ENCODE measurements around the gene PPP1CA. TPM values are rescaled to one million over a fixed set of nuclear protein-coding genes. Genes with fewer than 3 reads are reported as not detected.

PPP1CA gene
- total RNA-seq, 4 donors from 2014 or later: 50.6 to 97.8 (median 72.7) TPM

DNA sequence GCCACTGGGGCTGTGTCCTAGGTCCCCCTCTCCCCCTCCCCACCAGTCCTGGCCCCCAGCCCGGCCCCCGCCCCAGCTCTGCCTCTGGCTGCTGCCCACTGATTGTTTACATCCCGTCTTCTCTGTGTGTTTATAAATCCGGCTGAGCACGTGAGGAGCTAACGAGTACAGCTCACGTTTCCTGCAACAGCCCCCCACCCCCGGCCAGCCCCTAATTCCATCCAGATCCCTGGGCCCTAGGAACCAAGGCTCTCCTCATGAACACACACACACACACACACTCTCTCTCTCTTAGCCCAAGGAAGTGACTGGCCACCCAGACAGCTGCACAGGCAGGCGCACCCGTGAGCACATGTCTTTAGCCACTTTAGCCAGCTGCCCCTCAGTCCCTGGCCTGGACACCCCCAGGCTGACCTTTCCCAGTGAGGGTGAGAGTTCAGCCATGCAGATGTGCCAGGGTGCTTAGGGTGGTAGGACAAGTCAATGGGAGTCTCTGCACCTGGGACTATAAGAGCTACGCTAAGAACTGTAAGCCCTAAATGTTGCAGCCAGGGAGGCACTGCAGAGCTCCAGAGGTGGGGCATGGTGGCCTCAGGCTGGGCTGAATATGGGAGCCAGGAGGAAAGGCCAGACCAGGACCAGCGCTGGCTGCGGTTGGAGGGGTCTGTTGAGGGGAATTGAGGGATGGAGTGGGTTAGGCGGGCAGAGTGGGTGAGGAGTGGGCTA is 31.1 kb downstream of the PPP1CA start:
- DNase-seq (ENCODE audit: low spot score in 2 of 2): no peak
- H3K4me3 ChIP-seq: no peak overlapping the region

DNA sequence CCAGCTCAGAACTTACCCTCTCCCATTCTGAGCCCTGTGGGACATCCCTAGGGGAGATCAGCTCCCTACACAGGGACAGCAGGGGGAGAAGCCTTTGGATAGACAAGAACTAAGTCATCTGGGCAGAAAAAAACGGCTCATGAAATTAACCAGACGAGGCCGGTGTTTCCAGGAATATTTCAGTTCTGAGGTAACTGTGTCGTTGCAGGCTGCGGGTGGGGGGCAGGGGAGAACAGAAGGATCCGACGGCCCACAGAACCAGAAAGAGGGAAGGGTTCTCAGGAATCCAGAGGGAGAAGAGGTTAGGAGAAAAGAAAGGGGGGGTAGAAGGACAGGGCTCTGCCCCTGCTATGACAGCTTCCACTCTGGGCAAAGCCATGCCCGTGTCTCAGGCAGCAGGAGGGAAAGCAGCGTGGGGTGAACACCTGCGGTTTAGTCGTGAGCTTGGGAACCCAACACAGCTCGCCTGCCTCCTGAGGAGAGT is 31.8 kb downstream of the PPP1CA start:
- no peaks in the 10 kb centered on the region for H3K9me3 ChIP-seq
- WGBS, 2 donors: 55 to 58% methylated on average over 12 of the region's 12 CpGs
- peaks cover 0 to 9% (median 0%) of the 10 kb centered on the region in 3 donors for H3K36me3 ChIP-seq
- H3K4me1 ChIP-seq: peaks cover 0 to 81% (median 62%) of the 10 kb centered on the region in 4 donors
- H3K27me3 ChIP-seq: no peaks in the 10 kb centered on the region
- DNase-seq (ENCODE audit: low spot score in 2 of 2): no peak
- peak overlapping the region; percentile 16 to 99 (median 97) for H3K27ac ChIP-seq
- no peak overlapping the region for H3K4me3 ChIP-seq
- TF ChIP-seq EP300 (IDR thresholded peaks at IDR 0.05): no peak

More for the DNA sequence above, 31.1 kb downstream of the PPP1CA start:
- TF ChIP-seq, protein P1, sequence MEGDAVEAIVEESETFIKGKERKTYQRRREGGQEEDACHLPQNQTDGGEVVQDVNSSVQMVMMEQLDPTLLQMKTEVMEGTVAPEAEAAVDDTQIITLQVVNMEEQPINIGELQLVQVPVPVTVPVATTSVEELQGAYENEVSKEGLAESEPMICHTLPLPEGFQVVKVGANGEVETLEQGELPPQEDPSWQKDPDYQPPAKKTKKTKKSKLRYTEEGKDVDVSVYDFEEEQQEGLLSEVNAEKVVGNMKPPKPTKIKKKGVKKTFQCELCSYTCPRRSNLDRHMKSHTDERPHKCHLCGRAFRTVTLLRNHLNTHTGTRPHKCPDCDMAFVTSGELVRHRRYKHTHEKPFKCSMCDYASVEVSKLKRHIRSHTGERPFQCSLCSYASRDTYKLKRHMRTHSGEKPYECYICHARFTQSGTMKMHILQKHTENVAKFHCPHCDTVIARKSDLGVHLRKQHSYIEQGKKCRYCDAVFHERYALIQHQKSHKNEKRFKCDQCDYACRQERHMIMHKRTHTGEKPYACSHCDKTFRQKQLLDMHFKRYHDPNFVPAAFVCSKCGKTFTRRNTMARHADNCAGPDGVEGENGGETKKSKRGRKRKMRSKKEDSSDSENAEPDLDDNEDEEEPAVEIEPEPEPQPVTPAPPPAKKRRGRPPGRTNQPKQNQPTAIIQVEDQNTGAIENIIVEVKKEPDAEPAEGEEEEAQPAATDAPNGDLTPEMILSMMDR (IDR thresholded peaks at IDR 0.05): no peak
- no peak for TF ChIP-seq EP300 (IDR thresholded peaks at IDR 0.05)
- no peak for TF ChIP-seq POLR2A (IDR thresholded peaks at IDR 0.05)
- Histone ChIP-seq H3K27ac (peak overlapping the region; percentile 16 to 99 (median 97)), H3K9me3 (no peaks in the 10 kb centered on the region), H3K36me3 (peaks cover 0 to 2% (median 0%) of the 10 kb centered on the region in 3 donors), H3K27me3 (no peaks in the 10 kb centered on the region), H3K4me1 (peaks cover 0 to 82% (median 64%) of the 10 kb centered on the region in 4 donors)
- 38 to 59% methylated on average over 11 to 14 of the region's 14 CpGs for WGBS, 2 donors

DNA sequence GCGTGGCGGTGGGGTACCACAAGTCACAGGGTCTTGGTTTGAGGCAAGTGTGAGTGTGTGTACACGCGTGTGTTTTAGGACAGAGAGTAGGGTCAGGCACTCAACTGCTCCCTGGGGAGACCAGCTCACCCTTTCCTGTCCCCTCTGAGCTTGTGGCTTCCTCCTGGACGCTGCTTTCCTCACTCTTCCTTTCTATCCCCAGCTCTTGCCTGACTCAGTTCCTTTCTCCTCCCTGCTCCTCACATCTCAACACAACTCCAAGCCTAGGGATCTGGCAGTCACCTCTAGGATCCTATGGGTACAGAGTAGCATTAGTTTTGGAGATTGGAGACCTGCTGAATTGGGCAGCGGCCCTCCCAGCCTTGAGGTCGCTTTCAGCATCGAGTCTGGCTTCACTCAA is 32.4 kb downstream of the PPP1CA start:
- TF ChIP-seq EP300 (IDR thresholded peaks at IDR 0.05): no peak
- TF ChIP-seq, protein P1 (IDR thresholded peaks at IDR 0.05): no peak
- Histone ChIP-seq H3K27ac (peak overlapping the region in 3 of 4 donors; percentile 96 to 99 (median 98)), H3K27me3 (no peaks in the 10 kb centered on the region), H3K4me1 (peaks cover 0 to 76% (median 57%) of the 10 kb centered on the region in 4 donors), H3K36me3 (peaks cover 0 to 15% (median 0%) of the 10 kb centered on the region in 3 donors), H3K4me3 (no peak overlapping the region), H3K9me3 (no peaks in the 10 kb centered on the region)
- DNase-seq (ENCODE audit: low spot score in 2 of 2): no peak
- 86 to 88% methylated on average over 8 of the region's 8 CpGs for WGBS, 2 donors

GRCh38 chr11:67368621-67369020 is 33.0 kb downstream of the PPP1CA start:
- 86 to 88% methylated on average over 3 of the region's 3 CpGs for WGBS, 2 donors
- peaks cover 0 to 69% (median 54%) of the 10 kb centered on the region in 4 donors for H3K4me1 ChIP-seq

DNA sequence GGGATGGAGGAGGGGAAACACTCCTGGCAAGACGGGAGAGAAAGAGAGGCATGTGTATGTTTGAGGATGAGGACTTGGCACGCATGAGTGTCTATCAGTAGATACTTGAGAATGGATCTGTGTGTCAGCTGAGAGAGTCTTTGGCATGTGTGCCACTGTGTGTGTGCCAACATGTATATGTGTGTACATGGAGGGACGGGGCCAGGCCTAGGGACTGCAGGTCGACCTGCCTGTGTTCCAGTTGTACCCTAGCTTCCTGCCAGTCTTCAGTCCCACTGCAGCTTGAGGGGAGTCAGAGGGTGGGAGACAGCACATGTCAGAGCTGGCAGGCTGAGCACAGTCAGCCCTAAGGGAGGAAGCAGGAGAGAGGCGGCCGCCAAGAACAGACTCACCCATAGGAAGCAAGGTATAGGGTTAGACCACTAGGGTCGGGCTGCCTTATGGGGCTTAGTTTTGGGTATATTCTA is 33.9 kb downstream of the PPP1CA start:
- WGBS, 2 donors: 73% methylated on average over 7 of the region's 7 CpGs
- Histone ChIP-seq H3K27me3 (no peaks in the 10 kb centered on the region), H3K9me3 (no peaks in the 10 kb centered on the region), H3K4me3 (no peak overlapping the region), H3K27ac (peak overlapping the region in 3 of 4 donors; percentile 73 to 83 (median 81)), H3K36me3 (peaks cover 0 to 27% (median 0%) of the 10 kb centered on the region in 3 donors), H3K4me1 (peaks cover 0 to 66% (median 54%) of the 10 kb centered on the region in 4 donors)
- TF ChIP-seq POLR2A (IDR thresholded peaks at IDR 0.05) (no peak), EP300 (IDR thresholded peaks at IDR 0.05) (no peak)
- TF ChIP-seq, protein P1 (IDR thresholded peaks at IDR 0.05): no peak
- no peak for DNase-seq (ENCODE audit: low spot score in 2 of 2)

More at GRCh38 chr11:67368621-67369020, 33.0 kb downstream of the PPP1CA start:
- Histone ChIP-seq H3K9me3 (no peaks in the 10 kb centered on the region), H3K4me3 (no peak overlapping the region), H3K36me3 (peaks cover 0 to 21% (median 0%) of the 10 kb centered on the region in 3 donors), H3K27ac (peak overlapping the region in 1 of 4 donors; percentile 83), H3K27me3 (no peaks in the 10 kb centered on the region)
- no peak for DNase-seq (ENCODE audit: low spot score in 2 of 2)
- TF ChIP-seq, protein P1 (IDR thresholded peaks at IDR 0.05): no peak
- TF ChIP-seq POLR2A (IDR thresholded peaks at IDR 0.05): no peak
- no peak for TF ChIP-seq EP300 (IDR thresholded peaks at IDR 0.05)
